PFSK-1 (cell line): ENCODE results near the gene IFI27L1.

ENCODE experiments used
- FOXP2 ChIP-seq: optimal IDR thresholded peaks from 2 replicates; pipeline ENCODE3; 2011; ENCODE audit warnings: borderline replicate concordance, control low read depth, inconsistent platforms; ENCODE audit not compliant: insufficient read depth; ENCODE audit errors: extremely low read length, extremely low read depth
- POLR2AphosphoS5 ChIP-seq: IDR thresholded peaks from 2 replicates; pipeline ENCODE4 v1.6.1; 2012; ENCODE audit warnings: low read depth, mild to moderate bottlenecking, control low read depth, low read length, moderate library complexity
- SIN3A ChIP-seq: IDR thresholded peaks from 2 replicates; pipeline ENCODE4 v1.6.1; 2012; ENCODE audit warnings: mild to moderate bottlenecking, low read length, moderate library complexity, borderline replicate concordance; ENCODE audit not compliant: insufficient read depth
- TAF1 ChIP-seq: IDR thresholded peaks from 2 replicates; pipeline ENCODE4 v1.6.1; 2012; ENCODE audit warnings: low read length, control low read depth, borderline replicate concordance; ENCODE audit not compliant: insufficient read depth
- TF ChIP-seq, protein P1 (sequence below), 2 experiments: IDR thresholded peaks; 2 replicates each; pipeline versions ENCODE4 v1.6.1 to v1.8.0; 2011 to 2012; ENCODE audit warnings: low read depth in 2 of 2, low read length in 2 of 2, control low read depth in 1 of 2, inconsistent platforms in 1 of 2, mild to moderate bottlenecking in 1 of 2, moderate library complexity in 1 of 2; ENCODE audit not compliant: insufficient read depth in 1 of 2

DNA sequence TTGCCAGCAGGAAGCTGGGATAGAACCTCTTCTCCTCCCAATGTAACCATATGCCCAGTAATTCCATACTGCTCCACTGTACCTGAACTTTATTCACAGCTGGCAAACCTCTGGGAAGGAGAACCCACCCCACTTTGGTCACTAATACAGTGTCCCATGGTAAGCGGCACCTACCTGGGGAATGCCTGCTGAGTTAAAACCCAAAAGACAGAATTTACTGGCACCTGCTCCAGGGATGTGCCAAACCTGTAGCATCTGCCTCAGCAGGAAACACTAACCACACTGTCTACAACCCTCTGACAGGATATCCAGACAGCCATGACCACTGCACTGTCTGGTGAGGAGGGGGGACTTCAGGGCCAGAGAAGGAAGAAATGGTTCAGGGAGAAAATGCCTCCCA is 26.7 kb upstream of the IFI27L1 start:
- no peak for TF ChIP-seq POLR2AphosphoS5
- no peak for TF ChIP-seq SIN3A
- no peak for TF ChIP-seq TAF1
- TF ChIP-seq, protein P1, sequence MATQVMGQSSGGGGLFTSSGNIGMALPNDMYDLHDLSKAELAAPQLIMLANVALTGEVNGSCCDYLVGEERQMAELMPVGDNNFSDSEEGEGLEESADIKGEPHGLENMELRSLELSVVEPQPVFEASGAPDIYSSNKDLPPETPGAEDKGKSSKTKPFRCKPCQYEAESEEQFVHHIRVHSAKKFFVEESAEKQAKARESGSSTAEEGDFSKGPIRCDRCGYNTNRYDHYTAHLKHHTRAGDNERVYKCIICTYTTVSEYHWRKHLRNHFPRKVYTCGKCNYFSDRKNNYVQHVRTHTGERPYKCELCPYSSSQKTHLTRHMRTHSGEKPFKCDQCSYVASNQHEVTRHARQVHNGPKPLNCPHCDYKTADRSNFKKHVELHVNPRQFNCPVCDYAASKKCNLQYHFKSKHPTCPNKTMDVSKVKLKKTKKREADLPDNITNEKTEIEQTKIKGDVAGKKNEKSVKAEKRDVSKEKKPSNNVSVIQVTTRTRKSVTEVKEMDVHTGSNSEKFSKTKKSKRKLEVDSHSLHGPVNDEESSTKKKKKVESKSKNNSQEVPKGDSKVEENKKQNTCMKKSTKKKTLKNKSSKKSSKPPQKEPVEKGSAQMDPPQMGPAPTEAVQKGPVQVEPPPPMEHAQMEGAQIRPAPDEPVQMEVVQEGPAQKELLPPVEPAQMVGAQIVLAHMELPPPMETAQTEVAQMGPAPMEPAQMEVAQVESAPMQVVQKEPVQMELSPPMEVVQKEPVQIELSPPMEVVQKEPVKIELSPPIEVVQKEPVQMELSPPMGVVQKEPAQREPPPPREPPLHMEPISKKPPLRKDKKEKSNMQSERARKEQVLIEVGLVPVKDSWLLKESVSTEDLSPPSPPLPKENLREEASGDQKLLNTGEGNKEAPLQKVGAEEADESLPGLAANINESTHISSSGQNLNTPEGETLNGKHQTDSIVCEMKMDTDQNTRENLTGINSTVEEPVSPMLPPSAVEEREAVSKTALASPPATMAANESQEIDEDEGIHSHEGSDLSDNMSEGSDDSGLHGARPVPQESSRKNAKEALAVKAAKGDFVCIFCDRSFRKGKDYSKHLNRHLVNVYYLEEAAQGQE (IDR thresholded peaks at IDR 0.05; ENCODE audit: insufficient read depth in 1 of 2, low read depth in 2 of 2, low read length in 2 of 2): no peak
- no peak for TF ChIP-seq FOXP2
